GM21737 (cell line): Measurements from ENCODE around the gene RPP21.

ENCODE experiments used
- ATAC-seq: cut with Tn5 transposase; IDR thresholded peaks from one replicate; pipeline ENCODE4 v1.9.1; 2021; ENCODE audit warnings: mild to moderate bottlenecking, moderate library complexity; ENCODE audit not compliant: unreplicated experiment

RPP21 gene

GRCh38 chr6:30328397-30328796 is 16.6 kb upstream of the RPP21 start:
- ATAC-seq = no peak

- no peak for ATAC-seq
Observed at GRCh38 chr6:30329331-30329730, 15.6 kb upstream of the RPP21 start.

- ATAC-seq = no peak
Observed at GRCh38 chr6:30331981-30332380, 13.0 kb upstream of the RPP21 start.

- ATAC-seq = no peak
Observed at GRCh38 chr6:30334075-30334783, 10.7 kb upstream of the RPP21 start.

- no peak for ATAC-seq
Observed at GRCh38 chr6:30340589-30341054, 4.3 kb upstream of the RPP21 start.

- ATAC-seq = no peak
Observed at GRCh38 chr6:30341218-30341617, 3.7 kb upstream of the RPP21 start.

- no peak for ATAC-seq
Observed at GRCh38 chr6:30341728-30342127, 3.2 kb upstream of the RPP21 start.

GRCh38 chr6:30344191-30344867 is 627 bp upstream of the RPP21 start:
- no peak for ATAC-seq

- ATAC-seq = no peak
Observed at GRCh38 chr6:30345852-30346251, 896 bp downstream of the RPP21 start.

- ATAC-seq = no peak
Observed at GRCh38 chr6:30348957-30349356, 4.0 kb downstream of the RPP21 start.

GRCh38 chr6:30349421-30350177 is 4.6 kb downstream of the RPP21 start:
- ATAC-seq = no peak

GRCh38 chr6:30350524-30350923 is 5.6 kb downstream of the RPP21 start:
- no peak for ATAC-seq

GRCh38 chr6:30352550-30352949 is 7.6 kb downstream of the RPP21 start:
- no peak for ATAC-seq

GRCh38 chr6:30355281-30355680 is 10.3 kb downstream of the RPP21 start:
- ATAC-seq = no peak

GRCh38 chr6:30356536-30356935 is 11.6 kb downstream of the RPP21 start:
- no peak for ATAC-seq

- ATAC-seq = no peak
Observed at GRCh38 chr6:30357678-30358540, 13.0 kb downstream of the RPP21 start.

- ATAC-seq = no peak
Observed at GRCh38 chr6:30359276-30359675, 14.3 kb downstream of the RPP21 start.

- no peak for ATAC-seq
Observed at GRCh38 chr6:30360139-30360538, 15.2 kb downstream of the RPP21 start.

- ATAC-seq = no peak
Observed at GRCh38 chr6:30361661-30362060, 16.7 kb downstream of the RPP21 start.

GRCh38 chr6:30363459-30363858 is 18.5 kb downstream of the RPP21 start:
- no peak for ATAC-seq

GRCh38 chr6:30364591-30364990 is 19.6 kb downstream of the RPP21 start:
- ATAC-seq = no peak
